Lung (tissue), 12 donors: ENCODE measurements around the gene JPH3. TPM values are rescaled to one million over a fixed set of nuclear protein-coding genes. Genes with fewer than 3 reads are reported as not detected.

Experiments
- ATAC-seq: fragments of 200-7000 bp; cut with Tn5 transposase; one replicate; pipeline ENCODE4 v1.9.1; 2020; ENCODE audit warnings: moderate number of reproducible peaks; ENCODE audit not compliant: insufficient read depth, low FRiP score
- DNase-seq, 3 donors: peaks; one replicate each; pipeline ENCODE4 v3.0.0-alpha.2; 2013 to 2017
- H3K27ac ChIP-seq, 2 donors: one replicate each; pipeline ENCODE4 v1.5.1; 2013; ENCODE audit warnings: mild to moderate bottlenecking in 2 of 2, moderate library complexity in 2 of 2, control low read depth in 1 of 2, inconsistent platforms in 1 of 2, low read depth in 1 of 2, low read length in 1 of 2
- H3K27me3 ChIP-seq, 3 donors: one replicate each; pipeline ENCODE4 v1.5.1; 2013; ENCODE audit warnings: low read length in 2 of 3; ENCODE audit not compliant: control insufficient read depth in 3 of 3, insufficient read depth in 3 of 3
- H3K36me3 ChIP-seq, 4 donors: one replicate each; pipeline ENCODE4 v1.5.1; 2013; ENCODE audit warnings: low read length in 4 of 4, mild to moderate bottlenecking in 1 of 4, moderate library complexity in 1 of 4; ENCODE audit not compliant: control insufficient read depth in 4 of 4, insufficient read depth in 4 of 4
- H3K4me1 ChIP-seq, 5 donors: one replicate each; pipeline ENCODE4 v1.5.1; 2013; ENCODE audit warnings: low read length in 5 of 5, mild to moderate bottlenecking in 2 of 5, moderate library complexity in 1 of 5; ENCODE audit not compliant: control insufficient read depth in 5 of 5, insufficient read depth in 5 of 5
- H3K4me3 ChIP-seq: one replicate; pipeline ENCODE4 v1.5.1; 2013; ENCODE audit warnings: mild to moderate bottlenecking, control low read depth, moderate library complexity
- H3K9ac ChIP-seq, 2 donors: one replicate each; pipeline ENCODE4 v1.5.1; 2013; ENCODE audit warnings: low read length in 2 of 2, control low read depth in 1 of 2; ENCODE audit not compliant: insufficient read depth in 1 of 2
- H3K9me3 ChIP-seq, 4 donors: one replicate each; pipeline ENCODE4 v1.5.1; 2013; ENCODE audit warnings: low read length in 3 of 4, mild to moderate bottlenecking in 1 of 4, moderate library complexity in 1 of 4; ENCODE audit not compliant: control insufficient read depth in 4 of 4, insufficient read depth in 3 of 4
- CTCF ChIP-seq: IDR thresholded peaks from 2 replicates; pipeline ENCODE4 v1.5.1; 2012; ENCODE audit warnings: mild to moderate bottlenecking; ENCODE audit errors: control extremely low read depth, extremely low read depth
- WGBS, 2 donors: extraction: QIAGEN DNeasy Blood & Tissue Kit; methylation state at CpG; one replicate each; pipeline ENCODE4 v1.1.7; 2013; 5-methylcytosine and 5-hydroxymethylcytosine counted together
- polyA plus RNA-seq, 2 donors: library from polyadenylated mRNA; stranded (reverse); fragments of 200-250 nt; gene quantifications; one replicate each; pipeline ENCODE4 v1.2.1, GENCODE V29; 2013
- total RNA-seq, 2 donors: library from RNA; depleted of rRNA in 1 of 2; stranded (reverse); fragments of >200 nt in 1 of 2; gene quantifications; one replicate each; pipeline ENCODE4 v1.2.1, GENCODE V29; 2014 to 2021
- donor health status: control.
- donor health status: control.
- donor health status: Bipolar disorder and iron deficiency.
- donor health status: healthy.
- donor health status: DM: yes; HTN: yes; CAD: no.

The JPH3 gene
- total and polyA plus RNA-seq, 4 donors: 0.04 to 0.68 (median 0.13) TPM

- Histone ChIP-seq H3K4me1 (peaks cover 0 to 39% (median 0%) of the 10 kb centered on the region in 5 donors), H3K9me3 (peaks cover 0 to 3% (median 0%) of the 10 kb centered on the region in 4 donors), H3K4me3 (no peak overlapping the region), H3K9ac (no peak overlapping the region), H3K27ac (no peak overlapping the region), H3K36me3 (peaks cover 0 to 56% (median 8%) of the 10 kb centered on the region in 4 donors), H3K27me3 (no peaks in the 10 kb centered on the region)
- peak in 2 of 3 donors; percentile 17 to 20 for DNase-seq
- WGBS, 2 donors: 93 to 94% methylated on average over 33 to 34 of the region's 34 CpGs
- ATAC-seq: no peak
- TF ChIP-seq CTCF: no peak
Measured at GRCh38 chr16:87704754-87705353, 102.5 kb downstream of the JPH3 start.

GRCh38 chr16:87705771-87706277 lies 103.5 kb downstream of the JPH3 start:
- Histone ChIP-seq H3K27me3 (no peaks in the 10 kb centered on the region), H3K9ac (no peak overlapping the region), H3K27ac (no peak overlapping the region), H3K4me1 (peaks cover 0 to 39% (median 0%) of the 10 kb centered on the region in 5 donors), H3K4me3 (no peak overlapping the region), H3K9me3 (peaks cover 0 to 3% (median 0%) of the 10 kb centered on the region in 4 donors), H3K36me3 (peaks cover 0 to 61% (median 10%) of the 10 kb centered on the region in 4 donors)
- no peak for ATAC-seq
- TF ChIP-seq CTCF: no peak
- DNase-seq: peak; percentile 48 to 72 (median 69)
- 66 to 72% methylated on average over 31 of the region's 31 CpGs for WGBS, 2 donors

- no peak for TF ChIP-seq CTCF
- no peak for ATAC-seq
- Histone ChIP-seq H3K27ac (peak overlapping the region in 1 of 2 donors; percentile 1), H3K9me3 (peaks cover 0 to 3% (median 0%) of the 10 kb centered on the region in 4 donors), H3K36me3 (peaks cover 0 to 59% (median 11%) of the 10 kb centered on the region in 4 donors), H3K4me3 (no peak overlapping the region), H3K4me1 (peaks cover 0 to 39% (median 0%) of the 10 kb centered on the region in 5 donors), H3K27me3 (no peaks in the 10 kb centered on the region), H3K9ac (no peak overlapping the region)
- peak; percentile 21 to 54 (median 25) for DNase-seq
- 70 to 72% methylated on average over 27 to 28 of the region's 28 CpGs for WGBS, 2 donors
Measured at GRCh38 chr16:87706278-87707000, 104.1 kb downstream of the JPH3 start.
